Activated naive CD4-positive, alpha-beta T cell treated with anti-CD3 and anti-CD28 coated beads, Interleukin-2, amount 10 ng/mL, durations not matched to agents 7 days and 5 days (primary cell): ENCODE data around the gene VEGFD.

Source experiments
- CTCF ChIA-PET: fragments of 350-600 bp; sonication (Branson Sonifier 250); formaldehyde crosslinking; loops from one replicate; lab custom pipeline; 2021; ENCODE audit warnings: antibody characterized with exemption; lab: Charles Lee
- DNase-seq: peaks from one replicate; pipeline ENCODE4 v3.0.0-alpha.2; 2020
- H3K27ac Mint-ChIP-seq: one replicate; pipeline ENCODE4 v1.8.0; 2021; ENCODE audit warnings: mild to moderate bottlenecking, moderate library complexity, mixed read lengths
- H3K27me3 Mint-ChIP-seq: one replicate; pipeline ENCODE4 v1.8.0; 2021; ENCODE audit warnings: mild to moderate bottlenecking, mixed read lengths
- H3K36me3 Mint-ChIP-seq: one replicate; pipeline ENCODE4 v1.8.0; 2021; ENCODE audit warnings: mixed read lengths
- H3K4me1 Mint-ChIP-seq: one replicate; pipeline ENCODE4 v1.8.0; 2021; ENCODE audit warnings: mixed read lengths
- H3K4me3 Mint-ChIP-seq: one replicate; pipeline ENCODE4 v1.8.0; 2021; ENCODE audit warnings: mild to moderate bottlenecking, moderate library complexity, mixed read lengths
- H3K9me3 Mint-ChIP-seq: one replicate; pipeline ENCODE4 v1.8.0; 2021; ENCODE audit warnings: mixed read lengths

The VEGFD gene, protein sequence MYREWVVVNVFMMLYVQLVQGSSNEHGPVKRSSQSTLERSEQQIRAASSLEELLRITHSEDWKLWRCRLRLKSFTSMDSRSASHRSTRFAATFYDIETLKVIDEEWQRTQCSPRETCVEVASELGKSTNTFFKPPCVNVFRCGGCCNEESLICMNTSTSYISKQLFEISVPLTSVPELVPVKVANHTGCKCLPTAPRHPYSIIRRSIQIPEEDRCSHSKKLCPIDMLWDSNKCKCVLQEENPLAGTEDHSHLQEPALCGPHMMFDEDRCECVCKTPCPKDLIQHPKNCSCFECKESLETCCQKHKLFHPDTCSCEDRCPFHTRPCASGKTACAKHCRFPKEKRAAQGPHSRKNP

DNA sequence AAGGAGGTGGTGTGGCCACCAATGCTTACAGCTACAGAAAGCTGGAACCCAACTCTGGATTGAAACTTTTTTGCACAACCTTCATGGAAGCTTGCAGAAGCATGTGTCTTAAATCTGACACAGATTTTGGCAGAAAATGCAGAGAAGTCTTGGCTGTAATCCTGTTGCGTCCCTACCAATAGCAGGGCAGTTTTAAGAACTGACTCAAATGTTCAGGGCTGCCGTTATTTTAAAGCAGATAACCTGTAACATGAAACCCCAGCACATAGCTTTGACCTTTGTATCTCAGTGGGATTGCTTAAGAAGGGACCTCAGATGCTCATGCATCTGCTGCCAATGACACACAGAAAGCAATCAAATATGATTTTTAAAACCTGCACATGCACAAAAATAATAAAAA, at the start of gene VEGFD:
VEGFD (minus strand) TSS at position 110 of the 400 bp plus-strand sequence. CDS start 467 bp downstream, outside the sequence.
- Mint-ChIP-seq H3K4me1 (no peaks in the 10 kb centered on the region), H3K36me3 (no peaks in the 10 kb centered on the region), H3K4me3 (no peak within 1 kb of the TSS), H3K27ac (no peak within 1 kb of the TSS), H3K27me3 (no peaks in the 10 kb centered on the region), H3K9me3 (no peaks in the 10 kb centered on the region)
- CTCF ChIA-PET: no interaction called here
- no peak for DNase-seq

DNA sequence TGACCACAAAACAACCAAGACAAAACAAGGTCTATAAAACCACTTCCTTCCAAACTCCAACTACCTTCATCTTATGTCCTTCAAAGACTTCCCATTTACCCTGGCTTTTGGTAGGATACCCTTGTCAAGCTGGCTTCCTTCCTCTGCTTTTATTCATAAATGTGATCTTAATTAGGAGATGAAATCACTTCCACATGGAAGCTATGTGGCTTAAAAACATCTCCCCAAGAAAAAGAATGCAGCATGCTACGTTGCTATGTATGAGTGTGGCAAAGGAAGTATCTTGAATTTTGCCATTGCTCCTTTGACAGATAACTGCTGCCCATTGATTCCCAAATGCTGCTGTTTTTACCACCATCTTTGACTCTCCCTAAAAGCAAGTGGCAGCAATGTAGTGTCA, 46.4 kb upstream of the VEGFD start:
- Mint-ChIP-seq H3K4me1 (no peaks in the 10 kb centered on the region), H3K4me3 (no peak overlapping the region), H3K27ac (no peak overlapping the region), H3K27me3 (peaks cover 13% of the 10 kb centered on the region), H3K9me3 (no peaks in the 10 kb centered on the region), H3K36me3 (no peaks in the 10 kb centered on the region)
- CTCF ChIA-PET: no interaction called here
- DNase-seq: no peak

DNA sequence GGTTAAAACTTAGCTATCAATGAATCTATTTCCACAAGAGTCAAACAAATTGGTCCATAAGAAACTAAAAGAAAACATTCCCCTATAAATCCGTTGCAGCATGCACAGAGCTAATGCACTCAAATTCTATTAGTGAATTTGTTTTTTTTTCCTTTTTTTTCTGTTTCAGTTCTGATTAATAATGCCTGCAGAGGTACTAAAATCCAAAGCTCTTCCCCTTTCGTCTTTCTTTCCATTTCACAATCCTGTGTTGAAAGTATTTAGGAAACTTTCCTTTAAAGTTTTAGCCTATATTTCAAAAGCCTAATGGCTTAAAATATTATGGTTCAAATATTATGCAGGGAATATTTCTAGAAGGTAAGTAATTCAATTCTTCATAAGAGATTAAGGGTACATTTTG, 45.9 kb upstream of the VEGFD start:
- Mint-ChIP-seq H3K27me3 (peaks cover 13% of the 10 kb centered on the region), H3K4me1 (no peaks in the 10 kb centered on the region)
- CTCF ChIA-PET: no interaction called here

DNA sequence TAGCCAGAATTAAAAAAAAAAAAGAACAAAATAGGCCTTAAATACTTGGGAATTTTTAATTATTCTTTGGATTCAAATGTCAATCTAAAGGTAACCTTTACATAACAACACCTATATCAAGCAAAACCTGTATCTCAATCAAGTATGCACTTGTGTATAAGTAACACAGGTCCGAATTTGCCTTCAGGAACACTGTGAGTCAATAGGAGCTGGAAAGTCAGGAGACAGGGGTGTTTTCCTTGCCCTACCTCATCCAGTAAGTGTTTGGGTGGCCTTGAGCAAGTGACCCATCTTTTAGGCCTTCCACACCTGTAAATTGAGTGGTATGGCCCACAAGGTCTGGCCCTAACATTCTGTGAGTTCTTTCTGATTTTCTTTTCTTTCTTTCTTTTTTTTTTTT, 40.8 kb upstream of the VEGFD start:
- CTCF ChIA-PET: no interaction called here
- H3K27me3 Mint-ChIP-seq: no peaks in the 10 kb centered on the region
- no peak for DNase-seq
- H3K4me3 Mint-ChIP-seq: no peak overlapping the region
- H3K9me3 Mint-ChIP-seq: no peaks in the 10 kb centered on the region
- no peaks in the 10 kb centered on the region for H3K4me1 Mint-ChIP-seq
- no peak overlapping the region for H3K27ac Mint-ChIP-seq
- no peaks in the 10 kb centered on the region for H3K36me3 Mint-ChIP-seq

More for the DNA sequence above, 45.9 kb upstream of the VEGFD start:
- Mint-ChIP-seq H3K4me3 (no peak overlapping the region), H3K36me3 (no peaks in the 10 kb centered on the region), H3K9me3 (no peaks in the 10 kb centered on the region), H3K27ac (no peak overlapping the region)
- DNase-seq: no peak

DNA sequence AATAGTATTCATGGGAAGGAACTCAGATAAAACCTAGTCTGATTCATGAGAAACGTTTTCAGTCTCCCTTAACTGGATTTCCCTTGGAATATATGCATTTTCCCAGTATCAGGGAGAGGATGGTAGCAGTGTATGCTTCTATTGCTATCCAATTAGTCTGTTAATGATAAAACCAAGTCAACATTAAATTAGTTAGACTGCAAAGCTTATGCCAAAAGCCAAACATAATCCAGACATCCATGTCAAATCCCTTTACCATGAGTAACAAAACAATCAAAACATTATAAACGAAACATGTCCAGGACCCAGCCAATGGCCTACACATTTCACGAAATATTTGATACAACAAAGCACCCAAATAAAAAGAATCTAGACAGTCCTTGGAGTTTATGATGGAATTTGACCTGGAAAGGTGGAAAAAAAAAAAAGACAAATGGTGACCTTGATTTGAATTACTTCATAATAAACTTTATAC, 34.5 kb upstream of the VEGFD start:
- no peaks in the 10 kb centered on the region for H3K36me3 Mint-ChIP-seq
- CTCF ChIA-PET: no interaction called here
- H3K27ac Mint-ChIP-seq: no peak overlapping the region
- no peak for DNase-seq
- no peaks in the 10 kb centered on the region for H3K27me3 Mint-ChIP-seq
- H3K4me1 Mint-ChIP-seq: no peaks in the 10 kb centered on the region
- no peaks in the 10 kb centered on the region for H3K9me3 Mint-ChIP-seq
- H3K4me3 Mint-ChIP-seq: no peak overlapping the region

DNA sequence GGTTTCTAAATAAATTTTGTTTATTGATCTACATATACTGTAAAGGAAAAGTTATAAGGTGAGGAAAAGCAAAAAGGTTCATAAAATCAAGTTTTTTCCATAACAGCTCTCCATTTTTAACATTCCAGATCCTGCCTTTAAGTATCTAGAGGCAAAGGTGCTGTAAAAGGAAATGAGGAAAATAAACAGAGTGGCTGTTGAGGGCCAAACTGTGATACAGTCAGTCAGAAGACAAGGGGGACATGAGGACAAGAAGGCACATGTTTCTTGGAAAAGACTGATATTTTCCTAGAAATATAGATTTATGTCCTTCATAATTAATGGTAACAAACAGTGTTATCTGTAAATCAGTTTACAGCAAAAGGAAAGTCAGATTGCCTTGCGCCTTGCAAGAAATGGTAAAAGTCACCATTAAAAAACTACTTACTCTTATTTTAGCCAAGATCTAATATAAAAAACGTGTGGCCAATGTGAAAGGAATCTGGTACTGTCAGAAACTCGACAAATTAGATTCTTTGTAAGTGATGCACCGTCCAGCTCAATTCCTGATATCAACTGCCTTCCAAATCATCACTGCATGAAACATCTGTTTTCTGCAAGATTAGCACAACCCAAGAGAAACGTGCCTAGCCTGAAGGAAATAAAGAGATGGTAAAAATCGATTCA, 34.0 kb upstream of the VEGFD start:
- Mint-ChIP-seq H3K9me3 (no peaks in the 10 kb centered on the region), H3K4me1 (no peaks in the 10 kb centered on the region), H3K27me3 (no peaks in the 10 kb centered on the region), H3K27ac (no peak overlapping the region), H3K36me3 (no peaks in the 10 kb centered on the region), H3K4me3 (no peak overlapping the region)
- no peak for DNase-seq
- CTCF ChIA-PET: no interaction called here

DNA sequence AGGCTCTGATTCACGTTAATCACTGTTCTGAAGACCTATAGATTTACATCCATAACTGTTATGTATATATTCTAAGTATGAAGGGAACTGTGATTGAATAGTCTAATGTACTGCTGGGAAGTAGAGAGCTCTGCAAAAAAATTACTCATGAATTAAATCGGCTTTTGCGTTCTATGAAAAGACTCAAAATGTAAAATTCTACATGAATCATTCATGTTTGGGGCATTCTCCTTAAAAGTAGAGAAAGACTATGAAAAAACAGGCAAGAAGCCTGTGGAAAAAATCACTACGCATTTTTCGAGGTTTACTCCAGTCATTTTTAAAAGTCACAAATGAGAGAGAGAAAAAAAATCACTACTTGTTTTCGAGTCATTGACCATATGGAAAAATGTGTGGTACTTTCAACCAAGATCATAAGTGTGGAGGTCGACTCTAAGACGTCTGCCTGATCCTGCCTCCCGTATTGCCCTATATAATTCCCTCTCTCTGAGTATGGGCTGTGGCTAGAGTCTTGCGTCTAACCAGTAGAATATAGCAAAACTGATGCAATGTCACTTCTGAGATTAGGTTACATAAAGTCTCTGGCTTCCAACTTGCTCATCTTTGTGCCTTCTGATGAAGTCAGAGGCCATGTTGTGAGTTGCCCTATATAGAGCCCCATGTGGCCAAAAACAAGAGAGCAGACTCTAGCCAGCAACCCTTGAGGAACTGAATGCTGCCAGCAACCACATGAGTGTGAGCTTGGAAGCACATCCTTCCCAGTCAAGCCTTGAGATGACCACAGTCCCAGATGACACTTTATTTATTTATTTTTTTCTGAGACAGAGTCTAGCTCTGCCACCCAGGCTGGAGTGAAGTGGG, 32.1 kb upstream of the VEGFD start:
- no peak for DNase-seq
- Mint-ChIP-seq H3K27me3 (no peaks in the 10 kb centered on the region), H3K4me3 (no peak overlapping the region), H3K36me3 (no peaks in the 10 kb centered on the region), H3K27ac (no peak overlapping the region), H3K9me3 (no peaks in the 10 kb centered on the region), H3K4me1 (no peaks in the 10 kb centered on the region)
- CTCF ChIA-PET: no interaction called here

DNA sequence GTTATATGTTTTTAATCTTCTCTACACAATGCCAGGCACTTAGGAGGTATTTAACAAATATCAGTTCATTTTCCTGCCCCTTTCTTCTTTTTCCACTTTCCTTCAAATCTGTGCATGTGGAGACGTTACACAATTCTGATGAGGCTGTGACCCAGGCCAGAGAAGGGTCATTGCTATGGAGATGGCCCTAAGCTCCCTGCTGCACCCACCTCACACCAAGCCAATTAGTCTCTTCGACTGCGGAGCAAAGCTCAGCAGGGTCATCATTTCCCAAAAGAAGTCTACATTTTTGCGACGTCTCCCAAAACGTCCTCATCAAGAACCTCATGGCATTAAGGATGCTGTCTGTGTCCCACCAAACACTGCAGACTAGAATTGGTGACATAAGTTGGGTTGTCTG, 28.9 kb upstream of the VEGFD start:
- Mint-ChIP-seq H3K4me3 (no peak overlapping the region), H3K36me3 (no peaks in the 10 kb centered on the region), H3K27me3 (no peaks in the 10 kb centered on the region), H3K27ac (no peak overlapping the region), H3K4me1 (no peaks in the 10 kb centered on the region), H3K9me3 (no peaks in the 10 kb centered on the region)
- DNase-seq: no peak
- CTCF ChIA-PET: no interaction called here

DNA sequence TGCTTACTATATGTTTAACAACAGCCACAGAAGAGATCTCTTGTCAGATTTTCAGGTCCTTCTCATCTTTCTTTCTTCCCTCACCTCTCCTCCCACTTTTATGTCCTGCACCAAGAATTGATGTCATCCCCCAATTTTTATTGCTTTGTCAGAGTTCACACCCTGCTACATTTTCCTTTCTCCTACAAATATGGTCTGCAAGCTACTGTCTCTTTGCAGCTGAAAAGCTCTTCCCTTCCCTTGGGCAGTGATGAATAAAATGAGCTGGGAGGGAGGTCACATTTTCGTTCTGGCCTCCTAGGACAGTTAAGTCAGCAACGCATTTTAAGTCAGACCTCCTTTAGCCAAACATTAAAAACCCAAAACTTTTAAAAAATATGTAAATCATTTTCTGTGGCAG, 26.7 kb upstream of the VEGFD start:
- Mint-ChIP-seq H3K27me3 (no peaks in the 10 kb centered on the region), H3K9me3 (no peaks in the 10 kb centered on the region), H3K4me1 (no peaks in the 10 kb centered on the region), H3K36me3 (no peaks in the 10 kb centered on the region), H3K4me3 (no peak overlapping the region), H3K27ac (no peak overlapping the region)
- DNase-seq: no peak
- CTCF ChIA-PET: no interaction called here

DNA sequence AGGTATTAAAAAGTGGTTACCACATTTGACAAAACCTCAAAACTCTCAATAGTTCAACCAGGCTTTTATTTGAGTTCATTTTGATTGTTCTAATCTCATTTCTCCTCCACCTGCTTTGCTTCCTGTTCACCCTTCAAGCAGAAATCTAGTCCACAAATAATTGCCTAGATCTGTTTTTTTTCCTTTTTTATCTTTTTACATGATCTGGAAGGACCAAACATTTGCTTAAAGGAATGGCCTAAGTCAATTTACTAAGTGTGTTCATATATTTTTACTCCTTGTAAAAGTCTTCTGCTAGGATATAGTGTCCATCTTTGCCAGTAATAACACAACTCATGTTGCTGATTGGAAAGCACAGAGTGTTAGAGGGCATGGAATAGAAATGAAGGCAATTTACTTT, 26.2 kb upstream of the VEGFD start:
- CTCF ChIA-PET: no interaction called here
- Mint-ChIP-seq H3K4me3 (no peak overlapping the region), H3K9me3 (no peaks in the 10 kb centered on the region), H3K36me3 (no peaks in the 10 kb centered on the region), H3K4me1 (no peaks in the 10 kb centered on the region), H3K27me3 (no peaks in the 10 kb centered on the region), H3K27ac (no peak overlapping the region)
- no peak for DNase-seq

DNA sequence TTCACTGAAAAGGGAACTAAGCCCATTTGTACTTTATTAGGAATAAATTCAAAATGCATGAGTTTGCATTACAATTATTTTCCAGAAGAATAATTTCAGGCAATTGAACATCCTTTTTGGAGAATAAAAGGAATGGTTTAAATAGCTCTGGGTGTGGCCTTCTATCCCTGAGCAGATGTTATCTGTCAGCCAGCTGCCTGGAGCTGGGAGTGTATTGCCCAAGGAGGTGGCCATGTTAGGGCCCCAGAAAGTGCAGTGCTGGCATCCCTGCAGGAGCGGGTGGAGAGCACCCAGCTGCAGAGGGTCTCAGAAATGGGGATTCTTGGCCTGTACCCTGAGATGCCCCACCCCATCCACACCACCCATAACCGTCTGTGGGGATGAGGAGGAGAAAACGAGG, 21.6 kb upstream of the VEGFD start:
- Mint-ChIP-seq H3K4me3 (no peak overlapping the region), H3K4me1 (peaks cover 3% of the 10 kb centered on the region), H3K9me3 (no peaks in the 10 kb centered on the region), H3K36me3 (no peaks in the 10 kb centered on the region), H3K27ac (no peak overlapping the region), H3K27me3 (no peaks in the 10 kb centered on the region)
- CTCF ChIA-PET: no interaction called here
- no peak for DNase-seq

DNA sequence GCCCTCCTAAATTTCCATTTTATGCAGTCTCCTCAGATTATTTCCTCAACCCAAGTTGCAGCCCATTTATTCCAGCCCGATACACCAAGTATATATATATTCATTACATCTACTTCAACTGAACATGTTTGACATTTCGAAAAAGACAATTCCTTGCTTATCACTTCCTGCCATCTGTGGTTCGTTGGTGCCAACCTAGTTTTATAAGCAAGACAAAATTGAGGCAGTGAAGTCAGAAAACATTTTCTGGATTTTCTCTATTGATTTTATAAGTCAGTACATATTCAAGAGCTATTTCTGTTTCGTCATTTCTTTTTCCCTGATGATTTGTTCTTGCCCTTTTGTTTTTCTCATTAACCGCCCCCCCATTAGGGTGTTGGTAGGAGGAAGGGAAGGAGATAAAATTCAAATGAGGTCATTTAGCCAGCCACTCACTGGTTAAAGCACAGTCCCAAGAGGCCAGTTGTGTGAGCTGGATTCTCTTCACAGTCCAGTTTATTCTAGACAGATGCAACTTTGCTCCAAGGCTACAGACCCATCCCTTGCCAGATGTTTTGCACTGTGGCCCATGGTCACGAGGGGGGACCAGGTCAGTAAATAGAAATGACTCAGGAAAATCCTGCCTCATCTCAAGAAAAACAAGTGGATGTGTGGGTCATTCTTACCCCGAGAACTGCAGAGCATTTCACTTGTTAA, 20.3 kb upstream of the VEGFD start:
- H3K27me3 Mint-ChIP-seq: no peaks in the 10 kb centered on the region
- no peak overlapping the region for H3K27ac Mint-ChIP-seq
- H3K36me3 Mint-ChIP-seq: no peaks in the 10 kb centered on the region
- H3K9me3 Mint-ChIP-seq: no peaks in the 10 kb centered on the region
- no peak for DNase-seq
- no peak overlapping the region for H3K4me3 Mint-ChIP-seq
- H3K4me1 Mint-ChIP-seq: peaks cover 3% of the 10 kb centered on the region
- CTCF ChIA-PET: no interaction called here

DNA sequence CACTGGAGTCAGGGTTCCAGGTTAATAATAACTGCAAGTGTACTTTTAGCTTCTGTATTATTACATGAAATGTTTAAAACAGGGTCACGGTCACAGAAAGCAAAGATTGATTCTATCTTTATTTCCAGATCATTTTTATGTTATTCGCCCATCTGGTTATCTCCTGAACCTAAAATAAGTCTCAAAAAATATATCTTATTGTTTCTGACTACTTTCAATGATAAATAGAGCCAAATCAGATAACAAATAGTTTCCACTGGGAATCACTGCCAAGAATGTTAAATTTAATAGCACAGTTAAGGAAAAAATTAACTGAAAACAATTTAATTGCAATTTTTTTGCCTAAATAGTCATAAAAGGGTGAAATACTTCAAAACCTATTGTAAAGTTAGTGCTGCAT, 17.2 kb upstream of the VEGFD start:
- Mint-ChIP-seq H3K9me3 (no peaks in the 10 kb centered on the region), H3K4me1 (peaks cover 3% of the 10 kb centered on the region), H3K27ac (no peak overlapping the region), H3K36me3 (no peaks in the 10 kb centered on the region), H3K27me3 (no peaks in the 10 kb centered on the region), H3K4me3 (no peak overlapping the region)
- no peak for DNase-seq
- CTCF ChIA-PET: no interaction called here

DNA sequence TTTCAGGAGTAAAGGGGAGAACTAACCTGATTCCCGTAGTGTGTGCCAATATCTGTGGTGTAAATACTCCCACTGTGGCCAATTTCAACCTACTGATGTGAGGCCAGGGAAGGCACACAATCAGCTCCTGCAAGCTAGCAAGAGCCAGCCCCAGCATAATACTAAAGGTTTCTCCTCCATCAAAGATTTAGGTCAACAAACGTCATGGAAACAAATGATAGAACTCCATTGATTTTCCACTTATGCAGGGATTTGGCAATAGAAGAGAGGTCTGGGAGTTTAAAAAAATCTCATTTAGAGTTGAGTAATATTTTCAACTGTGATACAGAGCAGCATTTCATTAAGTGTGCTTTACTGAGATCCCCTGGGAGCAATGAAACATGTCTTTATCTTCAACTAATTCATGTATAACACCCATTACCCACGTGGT, 15.8 kb upstream of the VEGFD start:
- CTCF ChIA-PET: no interaction called here
- H3K27me3 Mint-ChIP-seq: no peaks in the 10 kb centered on the region
- H3K27ac Mint-ChIP-seq: no peak overlapping the region
- H3K4me3 Mint-ChIP-seq: no peak overlapping the region
- H3K9me3 Mint-ChIP-seq: no peaks in the 10 kb centered on the region
- peaks cover 3% of the 10 kb centered on the region for H3K4me1 Mint-ChIP-seq
- no peaks in the 10 kb centered on the region for H3K36me3 Mint-ChIP-seq
- DNase-seq: no peak
